Astrocyte (in vitro differentiated cells and primary cell): ENCODE data around the gene NSUN6.

ENCODE experiments used
- EZH2 ChIP-seq: IDR thresholded peaks from 2 replicates; pipeline ENCODE4 v1.6.1; 2012; ENCODE audit warnings: mild to moderate bottlenecking, low read length, inconsistent platforms; ENCODE audit not compliant: insufficient read depth
- TF ChIP-seq, protein P1 (sequence below): IDR thresholded peaks from 2 replicates; pipeline ENCODE4 v1.5.1; 2011; ENCODE audit warnings: low read depth, mild to moderate bottlenecking, inconsistent platforms, low read length, moderate library complexity; ENCODE audit not compliant: insufficient read depth

DNA sequence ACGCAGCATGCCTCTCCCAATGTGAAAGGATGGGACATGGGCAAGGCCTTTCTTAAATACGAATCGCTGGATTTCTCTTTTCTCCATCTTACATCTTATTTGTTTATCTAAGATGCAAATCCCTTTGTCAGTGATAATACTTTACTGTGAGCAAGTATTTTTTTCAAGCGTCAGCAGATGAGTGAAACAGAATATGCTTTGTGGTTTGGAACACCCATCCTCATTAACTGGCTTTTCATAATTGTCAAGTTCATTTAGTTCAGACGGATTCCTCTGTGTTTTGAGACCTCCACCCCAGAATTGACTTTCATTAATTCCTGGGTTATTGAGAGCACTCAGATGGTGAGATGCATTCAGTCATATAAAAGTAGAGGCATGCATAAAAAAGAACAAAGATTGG is 149.8 kb downstream of the NSUN6 start:
- TF ChIP-seq, protein P1, sequence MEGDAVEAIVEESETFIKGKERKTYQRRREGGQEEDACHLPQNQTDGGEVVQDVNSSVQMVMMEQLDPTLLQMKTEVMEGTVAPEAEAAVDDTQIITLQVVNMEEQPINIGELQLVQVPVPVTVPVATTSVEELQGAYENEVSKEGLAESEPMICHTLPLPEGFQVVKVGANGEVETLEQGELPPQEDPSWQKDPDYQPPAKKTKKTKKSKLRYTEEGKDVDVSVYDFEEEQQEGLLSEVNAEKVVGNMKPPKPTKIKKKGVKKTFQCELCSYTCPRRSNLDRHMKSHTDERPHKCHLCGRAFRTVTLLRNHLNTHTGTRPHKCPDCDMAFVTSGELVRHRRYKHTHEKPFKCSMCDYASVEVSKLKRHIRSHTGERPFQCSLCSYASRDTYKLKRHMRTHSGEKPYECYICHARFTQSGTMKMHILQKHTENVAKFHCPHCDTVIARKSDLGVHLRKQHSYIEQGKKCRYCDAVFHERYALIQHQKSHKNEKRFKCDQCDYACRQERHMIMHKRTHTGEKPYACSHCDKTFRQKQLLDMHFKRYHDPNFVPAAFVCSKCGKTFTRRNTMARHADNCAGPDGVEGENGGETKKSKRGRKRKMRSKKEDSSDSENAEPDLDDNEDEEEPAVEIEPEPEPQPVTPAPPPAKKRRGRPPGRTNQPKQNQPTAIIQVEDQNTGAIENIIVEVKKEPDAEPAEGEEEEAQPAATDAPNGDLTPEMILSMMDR, result no peak
- TF ChIP-seq EZH2, result no peak
